ENCODE results near the gene ANKDD1B.
A peak's percentile ranks its signal among the peaks of the same experiment; 100 is the strongest.
"Not testable (repeated sequence)": the region's sequence is repeated elsewhere in the genome, so short reads cannot be mapped to it uniquely, and the experiment has no call there.

The ANKDD1B gene

DNA sequence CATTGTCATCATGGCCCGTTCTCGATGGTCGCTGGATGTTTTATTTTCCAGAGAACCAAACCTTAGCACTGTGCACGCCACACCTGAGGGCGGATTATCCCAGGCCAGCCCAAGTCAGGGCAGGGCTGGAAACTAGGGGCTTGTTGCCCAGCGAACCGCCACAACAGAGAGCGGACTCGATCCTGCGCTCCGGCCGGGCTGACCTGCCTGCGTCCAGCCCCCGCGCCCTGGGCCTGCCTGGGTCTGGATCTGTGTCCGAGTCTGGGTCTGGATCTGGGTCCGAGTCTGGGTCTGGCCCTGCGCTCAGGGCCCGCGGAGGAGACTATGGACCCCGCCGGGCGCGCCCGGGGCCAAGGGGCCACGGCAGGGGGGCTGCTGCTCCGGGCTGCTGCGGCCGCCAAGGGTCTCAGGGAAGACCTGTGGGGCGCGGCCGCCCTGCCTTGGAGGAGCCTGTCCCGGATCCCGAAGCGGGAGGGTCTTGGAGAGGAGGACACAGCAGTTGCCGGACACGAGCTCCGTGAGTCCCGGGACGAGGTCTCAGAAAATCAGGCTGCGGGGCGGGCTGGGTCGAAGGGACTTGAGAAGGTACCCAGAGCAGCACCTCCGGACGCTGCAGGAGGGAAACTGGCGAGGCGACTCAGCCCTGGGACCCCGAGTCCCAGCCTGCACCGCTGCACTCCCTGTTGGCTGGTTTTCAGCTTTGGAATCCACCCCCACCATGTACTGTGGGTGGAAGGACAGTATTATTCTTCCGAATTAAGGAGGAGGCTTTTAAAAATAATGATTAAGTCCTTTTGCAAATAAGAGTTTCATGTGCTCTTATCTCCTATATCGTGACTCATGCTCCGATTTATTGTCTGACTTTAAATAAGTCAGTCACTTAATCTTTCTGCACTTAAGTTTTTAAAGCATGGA lies at the start of gene ANKDD1B:
TSS of gene ANKDD1B (plus strand) at position 143 of the 915 bp plus-strand sequence. CDS start at position 325, 182 bp downstream.
- peak; percentile 66 for DNase-seq

GRCh38 chr5:75565991-75566709 lies 45.1 kb upstream of the ANKDD1B start:
- not testable (repeated sequence) for DNase-seq

DNA sequence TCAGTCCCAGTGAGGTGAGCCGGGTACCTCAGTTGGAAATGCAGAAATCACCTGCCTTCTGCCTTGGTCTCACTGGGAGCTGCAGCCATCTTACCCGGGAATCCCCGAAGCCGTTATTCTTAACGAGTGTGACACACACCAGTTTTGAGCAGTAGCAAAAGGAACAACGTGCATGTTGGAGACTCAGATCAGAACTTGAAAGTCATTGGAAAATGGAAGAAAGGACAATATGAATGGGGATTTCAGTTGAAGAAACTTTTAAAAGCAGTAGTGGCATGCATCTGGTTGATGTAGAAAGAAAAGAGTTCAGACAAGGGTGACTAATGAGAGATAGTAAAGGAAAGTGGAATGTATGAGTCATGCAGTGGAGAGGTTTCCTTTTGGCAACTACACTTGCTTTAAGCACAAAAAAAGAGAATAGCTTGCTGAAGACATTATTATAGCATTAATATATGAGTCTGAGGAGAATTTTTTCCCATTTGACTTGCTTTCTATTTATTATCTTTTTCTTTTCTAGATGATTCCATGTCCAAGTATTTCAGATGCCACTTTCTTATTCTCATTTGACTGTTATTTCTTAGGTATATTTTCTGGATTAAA lies 44.4 kb upstream of the ANKDD1B start:
- no peak for DNase-seq

DNA sequence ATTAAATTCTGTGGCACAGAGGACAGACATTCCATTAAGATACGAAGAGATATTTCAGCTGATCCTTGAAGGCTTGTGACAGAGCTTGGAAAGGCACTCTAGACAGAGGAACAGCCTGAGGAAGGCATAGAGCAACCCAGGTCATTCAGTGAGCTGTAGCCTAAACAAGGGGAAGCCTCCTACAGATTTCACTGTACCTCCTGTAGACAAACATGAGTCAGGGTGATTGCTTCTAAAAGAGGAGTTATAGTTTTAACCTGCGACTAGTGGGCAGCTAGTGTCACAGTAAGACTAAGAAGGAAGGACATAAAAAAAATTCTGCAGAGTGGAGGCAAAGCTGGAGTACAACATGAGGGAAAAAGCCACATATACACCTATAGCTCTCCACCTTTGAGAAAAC lies 43.5 kb upstream of the ANKDD1B start:
- no peak for DNase-seq

DNA sequence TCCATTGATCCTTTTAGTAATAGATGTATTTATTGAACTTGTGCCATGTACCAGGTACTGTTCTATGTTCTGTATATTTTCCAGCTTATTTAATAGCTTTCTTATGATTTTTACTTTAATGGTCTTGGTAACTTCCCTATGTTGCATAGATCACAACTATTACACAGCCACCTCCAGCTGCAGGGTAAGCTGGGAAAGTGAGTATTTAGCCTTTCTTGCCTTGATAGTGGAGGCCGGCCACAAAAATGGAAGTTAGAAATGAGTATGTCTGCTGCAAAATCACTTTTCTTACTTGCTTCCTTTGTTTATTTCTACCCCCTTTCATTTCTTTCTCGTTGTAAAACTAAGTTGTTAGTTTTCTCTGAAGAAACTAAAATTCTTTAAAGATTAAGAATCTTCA lies 43.1 kb upstream of the ANKDD1B start:
- no peak for DNase-seq

DNA sequence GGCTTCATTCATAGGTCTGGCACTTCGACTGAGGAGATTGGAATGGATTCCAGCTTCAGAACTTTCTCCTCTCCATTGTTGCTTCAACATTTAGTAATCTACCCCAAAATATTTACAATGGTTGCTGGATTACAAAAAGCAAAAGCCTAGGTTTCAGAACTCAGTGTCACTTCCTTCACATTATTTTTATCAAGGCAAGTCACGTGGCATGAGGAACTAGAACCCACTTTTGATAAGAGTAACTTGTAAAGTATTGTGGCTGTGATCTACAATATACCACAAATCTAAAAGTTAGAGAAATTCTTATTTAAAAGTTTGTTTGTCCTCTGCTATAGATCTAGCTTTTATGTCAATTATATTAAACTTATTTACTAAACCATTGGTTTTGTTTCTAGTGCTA lies 39.7 kb upstream of the ANKDD1B start:
- DNase-seq, result no peak

DNA sequence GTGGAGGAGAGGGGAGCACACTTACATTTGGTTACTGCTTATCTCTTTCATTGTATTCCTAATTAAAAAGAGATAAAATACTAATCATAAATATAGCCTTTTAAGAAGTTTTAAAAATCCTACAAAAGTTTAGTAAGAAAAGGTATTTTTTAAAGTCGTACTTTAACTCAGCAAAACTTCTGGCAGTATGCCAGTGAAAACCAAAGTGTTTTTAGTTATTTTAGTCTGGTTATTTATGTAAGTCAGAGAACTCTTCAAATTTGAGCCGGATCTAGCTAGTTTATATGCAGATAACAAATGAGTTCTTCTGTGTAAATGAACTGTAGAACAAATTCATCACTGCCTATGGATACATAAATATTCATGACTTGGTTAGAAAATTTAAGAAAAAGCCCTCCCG lies 36.5 kb upstream of the ANKDD1B start:
- no peak for DNase-seq

- DNase-seq, result not testable (repeated sequence)
Measured at GRCh38 chr5:75578280-75578679, 33.0 kb upstream of the ANKDD1B start.

GRCh38 chr5:75584641-75585040 lies 26.6 kb upstream of the ANKDD1B start:
- no peak for DNase-seq

GRCh38 chr5:75588666-75589065 lies 22.6 kb upstream of the ANKDD1B start:
- no peak for DNase-seq

DNA sequence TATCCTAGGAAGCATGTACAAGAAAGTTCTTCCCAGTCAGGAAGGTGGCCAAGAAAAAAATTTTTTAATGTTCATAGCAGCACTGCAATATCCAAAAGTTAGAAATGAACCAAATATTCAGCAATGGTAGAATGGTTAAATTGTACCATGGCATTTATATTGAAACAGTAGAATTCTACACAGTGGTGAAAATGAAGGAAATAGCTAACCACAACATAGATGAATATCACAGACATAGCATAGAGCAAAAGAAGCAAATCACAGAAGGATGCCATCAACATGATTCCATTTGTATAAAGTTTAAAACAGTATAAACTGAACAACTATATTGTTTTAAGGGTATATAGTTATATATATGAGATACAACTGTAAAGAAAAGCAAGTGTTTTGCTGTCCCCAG lies 10.7 kb upstream of the ANKDD1B start:
- no peak for DNase-seq

- DNase-seq, result no peak
Measured at GRCh38 chr5:75601567-75601966, 9.7 kb upstream of the ANKDD1B start.

DNA sequence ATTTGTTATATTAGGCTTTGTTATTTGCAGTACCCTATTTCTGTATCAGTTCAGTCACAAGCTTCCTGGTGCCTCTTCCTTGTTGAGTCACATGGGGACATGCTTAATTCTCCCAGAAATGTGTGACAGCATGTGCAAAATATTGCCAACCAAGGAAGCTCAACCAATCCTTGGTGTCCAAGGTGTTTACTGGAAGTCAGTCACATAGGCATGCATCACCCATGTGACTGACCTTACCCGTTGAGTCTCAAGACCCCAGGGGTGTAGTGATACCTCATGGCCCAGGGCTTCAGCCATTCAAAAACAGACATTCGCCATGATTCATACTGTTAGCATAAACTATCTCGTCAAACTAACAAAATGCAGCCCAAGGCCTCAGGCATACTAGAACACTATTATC lies 9.3 kb upstream of the ANKDD1B start:
- no peak for DNase-seq

- no peak for DNase-seq
Measured at GRCh38 chr5:75603371-75603770, 7.9 kb upstream of the ANKDD1B start.

GRCh38 chr5:75603821-75604220 lies 7.4 kb upstream of the ANKDD1B start:
- no peak for DNase-seq

DNA sequence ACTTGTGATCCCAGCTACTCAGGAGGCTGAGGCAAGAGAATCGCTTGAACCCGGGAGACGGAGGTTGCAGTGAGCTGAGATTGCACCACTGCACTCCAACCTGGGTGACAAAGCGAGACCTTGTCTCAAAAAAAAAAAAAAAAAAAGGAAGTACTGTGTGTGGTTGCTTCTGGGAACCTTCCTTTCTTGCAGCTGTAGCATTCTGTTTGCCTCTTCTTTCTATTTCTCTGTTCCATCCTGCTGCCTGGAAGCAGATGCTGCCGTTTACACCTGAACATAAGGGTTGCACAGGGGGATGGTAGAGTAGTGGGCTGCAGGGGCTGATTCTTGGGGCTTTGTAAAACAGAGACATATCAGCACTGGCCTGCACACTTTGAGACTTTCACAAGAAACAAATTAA lies 3.9 kb upstream of the ANKDD1B start:
- DNase-seq, result not testable (repeated sequence)

DNA sequence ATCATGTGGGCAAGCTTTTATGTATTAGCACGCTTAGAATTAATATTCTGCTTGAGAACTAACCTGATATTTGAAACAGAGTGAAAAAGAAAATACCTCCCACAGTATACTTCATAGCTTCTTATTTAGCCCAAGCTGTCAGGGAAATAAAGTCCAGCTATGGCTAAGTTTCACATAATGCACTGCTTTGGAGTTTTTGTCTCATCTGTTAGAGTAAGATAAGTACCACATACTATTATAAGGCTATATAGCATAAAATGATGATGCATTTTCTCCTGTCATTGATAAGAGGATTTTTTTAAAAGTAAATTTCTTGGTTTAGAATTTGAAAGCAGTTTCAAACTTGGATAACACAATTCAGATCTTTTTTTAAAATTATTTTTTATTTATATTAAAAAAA lies 2.4 kb upstream of the ANKDD1B start:
- DNase-seq, result no peak

DNA sequence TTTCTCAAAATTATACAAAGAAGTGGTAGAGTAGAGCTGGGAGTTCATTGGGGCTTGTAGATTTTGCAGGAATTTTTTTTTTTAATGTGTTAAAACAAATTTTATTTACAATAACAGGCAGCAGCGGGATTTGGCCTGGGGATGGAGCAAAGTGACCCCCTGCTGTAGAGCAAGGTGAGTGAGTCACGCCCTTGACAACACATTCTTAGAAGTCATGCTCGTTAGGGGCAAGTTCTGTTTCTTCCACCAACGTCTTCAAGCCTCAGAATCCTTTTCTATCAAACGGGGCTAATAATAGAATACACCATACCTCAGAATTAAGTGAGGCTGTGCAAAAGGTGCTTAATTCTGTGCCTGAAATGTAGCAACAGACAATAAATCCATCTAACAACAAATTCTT lies 1.1 kb upstream of the ANKDD1B start:
- DNase-seq, result no peak

- DNase-seq, result not testable (repeated sequence)
Measured at GRCh38 chr5:75610859-75611310, 368 bp upstream of the ANKDD1B start.

GRCh38 chr5:75612226-75612569 lies 945 bp downstream of the ANKDD1B start:
- DNase-seq, result peak; percentile 51

GRCh38 chr5:75612901-75613300 lies 1.6 kb downstream of the ANKDD1B start:
- DNase-seq, result no peak

- no peak for DNase-seq
Measured at GRCh38 chr5:75614176-75614575, 2.9 kb downstream of the ANKDD1B start.

- DNase-seq, result no peak
Measured at GRCh38 chr5:75616371-75616881, 5.2 kb downstream of the ANKDD1B start.
